ENCODE results near the gene YWHAG. TPM values are rescaled to one million over a fixed set of nuclear protein-coding genes. Genes with fewer than 3 reads are reported as not detected.

The YWHAG gene
- total RNA-seq, 1 donor from 2014 or later, result 97.1 TPM

GRCh38 chr7:76302347-76303201 lies 56.2 kb downstream of the YWHAG start, which contains the start of gene HSPB1:
Gene HSPB1 (plus strand): TSS chr7:76302673. CDS start chr7:76302713, 40 bp downstream.
- H3K4me1 ChIP-seq, result peaks cover 33% of the 10 kb centered on the region

GRCh38 chr7:76301000-76301399 lies 57.8 kb downstream of the YWHAG start:
- DNase-seq (no peak), ATAC-seq (no peak)
- H3K27ac ChIP-seq, result no peak overlapping the region
- H3K36me3 ChIP-seq, result peaks cover 11% of the 10 kb centered on the region
- intact Hi-C loops (cut with DNase I), result no loop called here
- H3K4me3 ChIP-seq, result no peak overlapping the region
- H3K27me3 ChIP-seq (ENCODE audit: low read depth), result no peaks in the 10 kb centered on the region
- no peaks in the 10 kb centered on the region for H3K9me3 ChIP-seq
- TF ChIP-seq CTCF (IDR thresholded peaks at IDR 0.05), result no peak
- peaks cover 40% of the 10 kb centered on the region for H3K4me1 ChIP-seq

More at GRCh38 chr7:76302347-76303201, 56.2 kb downstream of the YWHAG start, which contains the start of gene HSPB1:
- ATAC-seq, result peak; percentile 87 to 93
- Histone ChIP-seq H3K27me3 (ENCODE audit: low read depth) (no peaks in the 10 kb centered on the region), H3K27ac (peak within 1 kb of the TSS; percentile 95), H3K4me3 (peak within 1 kb of the TSS; percentile 97), H3K36me3 (peaks cover 11% of the 10 kb centered on the region), H3K9me3 (no peaks in the 10 kb centered on the region)
- no peak for TF ChIP-seq CTCF (IDR thresholded peaks at IDR 0.05)
- DNase-seq, result peak; percentile 97
- intact Hi-C loops (cut with DNase I), result no loop called here

GRCh38 chr7:76300166-76300731 lies 58.5 kb downstream of the YWHAG start:
- no peak for TF ChIP-seq CTCF (IDR thresholded peaks at IDR 0.05)
- H3K27ac ChIP-seq, result peak overlapping the region; percentile 8
- ATAC-seq, result no peak
- H3K9me3 ChIP-seq, result no peaks in the 10 kb centered on the region
- H3K36me3 ChIP-seq, result peaks cover 11% of the 10 kb centered on the region
- H3K4me3 ChIP-seq, result no peak overlapping the region
- no peaks in the 10 kb centered on the region for H3K27me3 ChIP-seq (ENCODE audit: low read depth)
- intact Hi-C loops (cut with DNase I), result no loop called here
- no peak for DNase-seq
- H3K4me1 ChIP-seq, result peaks cover 43% of the 10 kb centered on the region

- peak; percentile 13 for TF ChIP-seq CTCF (IDR thresholded peaks at IDR 0.05)
- intact Hi-C loops (cut with DNase I), result no loop called here
- H3K36me3 ChIP-seq, result no peaks in the 10 kb centered on the region
- peak; percentile 73 to 83 for ATAC-seq
- H3K27me3 ChIP-seq (ENCODE audit: low read depth), result no peaks in the 10 kb centered on the region
- H3K4me3 ChIP-seq, result no peak overlapping the region
- H3K27ac ChIP-seq, result peak overlapping the region; percentile 82
- H3K9me3 ChIP-seq, result no peaks in the 10 kb centered on the region
- H3K4me1 ChIP-seq, result peaks cover 56% of the 10 kb centered on the region
- peak; percentile 79 for DNase-seq
Measured at GRCh38 chr7:76296743-76297740, 61.7 kb downstream of the YWHAG start.

Measured in lower lobe of right lung (tissue), 2 donors.